HepG2 (cell line): ENCODE data around the gene S100A4. TPM values are rescaled to one million over a fixed set of nuclear protein-coding genes. Genes with fewer than 3 reads are reported as not detected.
A peak's percentile ranks its signal among the peaks of the same experiment; 100 is the strongest.

ENCODE experiments used
- ATAC-seq: fragments of 200-7000 bp; cut with Tn5 transposase; 3 replicates; pipeline ENCODE4 v1.9.1; 2020; ENCODE audit warnings: mild to moderate bottlenecking, moderate library complexity
- BruUV-seq: library from RNA; stranded (reverse); fragments of 400-500 nt; replicated peaks from 2 replicates; lab custom pipeline; 2021; lab: Mats Ljungman, UMichigan
- CTCF ChIA-PET: fragments of 300-600 bp; formaldehyde crosslinking; extraction: SDS; loops from one replicate; lab custom pipeline; 2021; ENCODE audit warnings: low total read pairs, inconsistent platforms, low intra/inter-chr PET ratio; lab: Yijun Ruan, JAX
- POLR2A ChIA-PET: fragments of 350-600 bp; sonication (Branson Sonifier 250); formaldehyde crosslinking; loops from one replicate; lab custom pipeline; 2020; ENCODE audit warnings: antibody characterized with exemption, inconsistent platforms; lab: Yijun Ruan, JAX
- DNase-seq: peaks from one replicate; pipeline ENCODE4 v3.0.0-alpha.2; 2015; ENCODE audit warnings: low spot score
- FAIRE-seq: peaks from 3 replicates; lab custom pipeline; 2011; peaks lifted over from hg19 to GRCh38; lab: Jason Lieb, UNC
- H2AFZ ChIP-seq: one replicate; pipeline ENCODE4 v1.6.1; 2011; ENCODE audit warnings: low read length, inconsistent platforms
- H3K27ac ChIP-seq: fragments of 300-600 bp; 3 replicates; pipeline ENCODE4 v1.8.0; 2011; ENCODE audit warnings: mixed run types, mild to moderate bottlenecking, mixed read lengths, low read length, inconsistent platforms; ENCODE audit not compliant: insufficient read depth; ENCODE audit errors: extremely low read length
- H3K27me3 ChIP-seq, 2 experiments: fragments of 200-600 bp in 1 of 2; 2 replicates in 1 of 2; 3 replicates in 1 of 2; pipeline versions ENCODE4 v1.6.0 to v1.8.0; 2011; ENCODE audit warnings: low read length in 2 of 2, mild to moderate bottlenecking in 2 of 2, moderate library complexity in 2 of 2, inconsistent platforms in 1 of 2; ENCODE audit not compliant: insufficient read depth in 2 of 2, control insufficient read depth in 1 of 2
- H3K36me3 ChIP-seq, 2 experiments: fragments of 200-600 bp in 1 of 2; replicated peaks in 1 of 2; 2 replicates in 1 of 2; 3 replicates in 1 of 2; pipeline versions ENCODE4 v1.5.1 to v1.8.0; 2011; ENCODE audit warnings: low read length in 2 of 2, inconsistent platforms in 1 of 2; ENCODE audit not compliant: insufficient read depth in 2 of 2, control insufficient read depth in 1 of 2
- H3K4me1 ChIP-seq: 2 replicates; pipeline ENCODE4 v1.5.1; 2012; ENCODE audit warnings: low read length, inconsistent platforms; ENCODE audit not compliant: insufficient read depth
- H3K4me2 ChIP-seq: 2 replicates; pipeline ENCODE4 v1.6.0; 2011; ENCODE audit warnings: low read depth, low read length, inconsistent platforms
- H3K4me3 ChIP-seq, 3 experiments: fragments of 200-600 bp in 1 of 3; sonication (generic), shearing (Covaris generic) in 1 of 3; replicated peaks in 1 of 3; 2 replicates each; pipeline ENCODE4 v1.5.1; 2011 to 2016; ENCODE audit warnings: low read length in 3 of 3, inconsistent platforms in 2 of 3, low read depth in 2 of 3, mild to moderate bottlenecking in 2 of 3, control low read depth in 1 of 3, mixed read lengths in 1 of 3; ENCODE audit not compliant: insufficient read depth in 1 of 3
- H3K79me2 ChIP-seq: one replicate; pipeline ENCODE4 v1.6.1; 2011; ENCODE audit warnings: low read length, inconsistent platforms; ENCODE audit not compliant: insufficient read depth
- H3K9ac ChIP-seq: 2 replicates; pipeline ENCODE4 v1.6.0; 2011; ENCODE audit warnings: mild to moderate bottlenecking, low read depth, low read length, inconsistent platforms; ENCODE audit not compliant: insufficient read depth
- H3K9me3 ChIP-seq: 2 replicates; pipeline ENCODE4 v1.5.1; 2012; ENCODE audit warnings: mild to moderate bottlenecking, low read length
- H4K20me1 ChIP-seq: 2 replicates; pipeline ENCODE4 v1.6.0; 2011; ENCODE audit warnings: inconsistent platforms, mild to moderate bottlenecking, low read length, moderate library complexity; ENCODE audit not compliant: insufficient read depth
- ATF7 ChIP-seq, 2 experiments: fragments of 450-650 bp in 1 of 2; sonication (generic) in 1 of 2; formaldehyde crosslinking in 1 of 2; IDR thresholded peaks; 2 replicates each; pipeline versions ENCODE4 v1.4.0 to v1.6.1; 2016 to 2020; ENCODE audit warnings: antibody characterized with exemption in 1 of 2, mild to moderate bottlenecking in 1 of 2, missing genetic modification reagents in 1 of 2
- BCL3 ChIP-seq: sonication (generic); formaldehyde crosslinking; IDR thresholded peaks from 2 replicates; pipeline ENCODE4 v1.5.1; 2020; ENCODE audit warnings: mild to moderate bottlenecking, missing genetic modification reagents, moderate library complexity
- FIP1L1 ChIP-seq: fragments of 200-400 bp; formaldehyde crosslinking; IDR thresholded peaks from 2 replicates; pipeline ENCODE4 v1.6.1; 2018; ENCODE audit warnings: low read depth, mild to moderate bottlenecking, low read length, moderate library complexity, borderline replicate concordance; ENCODE audit not compliant: insufficient read depth
- GLI4 ChIP-seq: sonication (generic); formaldehyde crosslinking; IDR thresholded peaks from 2 replicates; pipeline ENCODE4 v1.5.1; 2020; ENCODE audit warnings: missing genetic modification reagents, mild to moderate bottlenecking, moderate library complexity, borderline replicate concordance
- MEIS1 ChIP-seq: sonication (generic); formaldehyde crosslinking; IDR thresholded peaks from 2 replicates; pipeline ENCODE4 v1.9.0; 2021; ENCODE audit warnings: mild to moderate bottlenecking, missing genetic modification reagents, moderate library complexity, borderline replicate concordance
- YEATS2 ChIP-seq: sonication (generic); formaldehyde crosslinking; IDR thresholded peaks from 2 replicates; pipeline ENCODE4 v1.4.0; 2020; ENCODE audit warnings: missing genetic modification reagents, borderline replicate concordance
- ZNF24 ChIP-seq: fragments of 450-650 bp; IDR thresholded peaks from 2 replicates; pipeline ENCODE4 v1.6.1; 2017; ENCODE audit warnings: antibody characterized with exemption, mild to moderate bottlenecking
- ZNF33B ChIP-seq: sonication (generic); formaldehyde crosslinking; IDR thresholded peaks from 2 replicates; pipeline ENCODE4 v1.5.1; 2020; ENCODE audit warnings: mild to moderate bottlenecking, missing genetic modification reagents
- WGBS: methylation state at CpG from one replicate; pipeline ENCODE4 v1.1.6; 2017; ENCODE audit warnings: low lambda C conversion rate; 5-methylcytosine and 5-hydroxymethylcytosine counted together
- in situ Hi-C: cut with HindIII; loops from 2 replicates; pipeline ENCODE4 v1.10.0; 2017; ENCODE audit warnings: low pct_unique_long_range_greater_than_20kb; ENCODE audit not compliant: extremely low pct_ligation_motif_present
- intact Hi-C: fragments of 100-400 bp; cut with micrococcal nuclease; formaldehyde crosslinking; loops from one replicate; pipeline ENCODE4 v1.10.0; 2022; ENCODE audit not compliant: unreplicated experiment
- polyA plus RNA-seq, 8 experiments: library from polyadenylated mRNA; depleted of rRNA in 3 of 8; stranded (reverse) in 7 of 8; unstranded in 1 of 8; fragments of >200 nt; fragmentation: Illumina TruSeq in 4 of 8; extraction: Trizol in 4 of 8; gene quantifications; 2 replicates each; pipeline versions ENCODE4 v1.2.1 to v1.2.3, GENCODE V29; 2011 to 2016; ENCODE audit warnings: low read depth in 4 of 8, missing spikeins in 1 of 8, mixed read lengths in 1 of 8; ENCODE audit not compliant: insufficient read depth in 1 of 8
- total RNA-seq, 5 experiments: library from RNA; depleted of rRNA; stranded (reverse); fragments of >200 nt; fragmentation: Illumina TruSeq; extraction: Trizol; gene quantifications; 2 replicates each; pipeline ENCODE4 v1.2.3, GENCODE V29; 2016; ENCODE audit warnings: low read depth in 1 of 5

The S100A4 gene
- total and polyA plus RNA-seq, 2 of the 13 experiments (the other 11 are each of a cell fraction or from before 2014, with no cell fraction given), result 12.9 to 20.2 TPM

- DNase-seq (no peak), ATAC-seq (no peak), FAIRE-seq (no peak)
- intact Hi-C loops (no loop called here), in situ Hi-C loops (no loop called here)
- Histone ChIP-seq H3K4me3 (no peak overlapping the region), H3K4me2 (no peak overlapping the region), H3K27me3 (peaks cover 1 to 8% of the 10 kb centered on the region in 2 experiments; a peak in 3 of 5 replicates), H3K79me2 (no peaks in the 10 kb centered on the region), H3K4me1 (peaks cover 99% of the 10 kb centered on the region), H3K27ac (no peak overlapping the region), H4K20me1 (no peaks in the 10 kb centered on the region), H2AFZ (no peak overlapping the region), H3K9me3 (no peaks in the 10 kb centered on the region), H3K36me3 (no peaks in the 10 kb centered on the region), H3K9ac (no peak overlapping the region)
- no peak for TF ChIP-seq ZNF24
- TF ChIP-seq YEATS2 (CRISPR knock-in tag), result no peak
- no peak for TF ChIP-seq FIP1L1
- TF ChIP-seq MEIS1 (CRISPR knock-in tag), result no peak
- BruUV-seq, result no TSS peak
- ChIA-PET POLR2A (no interaction called here), CTCF (no interaction called here)
- WGBS, result 91% methylated on average over 8 of the region's 8 CpGs
These were observed 765 bp upstream of the S100A4 start for GRCh38 chr1:153546371-153546770.

- H3K4me2 ChIP-seq, result peak overlapping the region; percentile 69
- no peaks in the 10 kb centered on the region for H3K36me3 ChIP-seq
- BruUV-seq, result TSS peak; percentile 80
- 0% methylated on average over 1 of the region's 10 CpGs for WGBS
- ChIA-PET POLR2A (interaction anchor here (0.9 to 2.9 kb wide), 13 partner anchors 9 to 90 kb away, joined by 3 to 27 read pairs (median 7); partner anchors contain the start of genes CHTOP, S100A13, S100A2 and S100A6), CTCF (no interaction called here)
- FAIRE-seq (no peak), DNase-seq (no peak), ATAC-seq (no peak; the same call in 2 of the 3 replicates)
- H3K9me3 ChIP-seq, result no peaks in the 10 kb centered on the region
- H3K4me1 ChIP-seq, result peaks cover 98% of the 10 kb centered on the region
- in situ Hi-C loops, result no loop called here
- no peaks in the 10 kb centered on the region for H3K79me2 ChIP-seq
- H3K27me3 ChIP-seq, result peaks cover 1 to 12% of the 10 kb centered on the region in 2 experiments; a peak in 2 of 5 replicates
- peak overlapping the region; percentile 46 for H3K9ac ChIP-seq
- intact Hi-C loops, result no loop called here
- no peak overlapping the region for H2AFZ ChIP-seq
- H3K27ac ChIP-seq, result peak overlapping the region; percentile 39
- no peaks in the 10 kb centered on the region for H4K20me1 ChIP-seq
- H3K4me3 ChIP-seq, result peak overlapping the region in 2 of 3 experiments; percentile 32 to 62; a peak in 4 of 6 replicates
- TF ChIP-seq BCL3 (CRISPR knock-in tag) (0 out of 2 replicates have a peak, but pooled peaks have one; percentile 41), GLI4 (CRISPR knock-in tag) (0 out of 2 replicates have a peak, but pooled peaks have one; percentile 69), ATF7 (IDR thresholded peaks at IDR 0.05) (no peak), ATF7 (CRISPR knock-in tag; IDR thresholded peaks at IDR 0.05) (0 out of 2 replicates have a peak, but pooled peaks have one; percentile 29), ZNF33B (no peak)
These were observed 1.0 kb downstream of the S100A4 start for GRCh38 chr1:153544453-153545066.
